HG03280 (cell line): ENCODE data around the gene BNIP5.

Source experiments
- ATAC-seq: cut with Tn5 transposase; IDR thresholded peaks from one replicate; pipeline ENCODE4 v1.9.1; 2021; ENCODE audit warnings: mild to moderate bottlenecking, moderate library complexity; ENCODE audit not compliant: unreplicated experiment

The BNIP5 gene

DNA sequence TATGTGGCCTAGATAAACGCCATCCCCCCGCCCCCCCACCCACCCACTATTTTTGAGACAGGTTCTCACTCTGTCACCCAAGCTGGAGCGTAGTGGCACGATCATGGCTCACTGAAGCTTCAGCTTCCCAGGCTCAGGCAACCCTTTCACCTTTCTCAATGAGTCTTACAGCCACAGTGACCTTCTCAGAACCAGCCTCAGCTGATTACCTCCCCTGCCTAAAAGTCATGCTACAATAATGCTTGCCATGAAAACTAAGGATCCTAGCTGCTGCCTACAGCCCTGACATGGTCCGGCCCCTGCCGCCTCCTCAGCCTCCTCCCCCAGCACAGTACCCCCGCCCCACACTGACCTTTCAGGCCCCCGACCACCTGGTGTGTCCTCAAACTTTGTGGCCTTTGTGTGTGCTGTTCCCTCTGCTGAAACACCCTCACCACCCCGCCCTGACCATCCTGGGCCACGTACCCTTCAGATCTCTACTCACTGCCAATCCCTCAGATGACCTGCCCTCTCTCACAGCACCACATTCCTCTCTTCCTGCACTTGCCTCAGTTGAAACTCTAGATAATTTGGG lies 35.5 kb downstream of the BNIP5 start:
- no peak for ATAC-seq

DNA sequence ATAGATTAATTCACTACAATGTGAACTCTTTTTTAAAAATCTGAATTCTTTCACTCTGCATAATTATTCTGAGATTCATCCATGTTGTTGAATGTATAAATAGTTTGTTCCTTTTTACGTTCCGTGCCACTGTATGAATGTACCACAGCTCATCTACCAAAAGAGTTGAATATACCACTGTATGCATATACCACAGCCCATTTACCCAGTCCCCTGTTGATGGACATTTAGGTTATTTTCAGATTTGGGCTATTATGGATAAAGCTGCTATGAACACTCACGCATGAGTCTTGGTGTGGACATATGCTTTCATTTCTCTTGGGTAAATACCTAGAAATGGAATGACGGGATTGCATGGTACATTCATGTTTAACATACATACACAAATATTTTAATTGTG lies 38.7 kb downstream of the BNIP5 start:
- no peak for ATAC-seq

DNA sequence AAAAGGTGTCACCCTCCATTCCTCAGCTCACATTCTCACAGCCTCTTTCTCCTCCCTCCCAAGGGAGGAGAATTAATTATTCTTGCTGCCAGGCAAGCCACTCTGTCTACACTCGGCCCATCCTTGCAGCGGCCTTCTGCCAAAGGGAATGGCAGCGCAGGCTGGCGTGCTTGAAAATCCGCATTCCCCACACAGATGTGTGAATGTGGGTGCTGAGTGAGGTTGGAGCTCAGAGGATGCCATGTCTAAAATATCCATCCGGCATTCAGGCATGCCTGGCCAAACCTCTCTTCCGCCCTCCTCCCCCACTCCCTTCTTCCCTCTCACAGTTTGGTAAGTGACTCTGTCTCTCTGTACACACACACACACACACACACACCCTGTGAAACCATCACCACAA lies 39.2 kb downstream of the BNIP5 start:
- no peak for ATAC-seq

DNA sequence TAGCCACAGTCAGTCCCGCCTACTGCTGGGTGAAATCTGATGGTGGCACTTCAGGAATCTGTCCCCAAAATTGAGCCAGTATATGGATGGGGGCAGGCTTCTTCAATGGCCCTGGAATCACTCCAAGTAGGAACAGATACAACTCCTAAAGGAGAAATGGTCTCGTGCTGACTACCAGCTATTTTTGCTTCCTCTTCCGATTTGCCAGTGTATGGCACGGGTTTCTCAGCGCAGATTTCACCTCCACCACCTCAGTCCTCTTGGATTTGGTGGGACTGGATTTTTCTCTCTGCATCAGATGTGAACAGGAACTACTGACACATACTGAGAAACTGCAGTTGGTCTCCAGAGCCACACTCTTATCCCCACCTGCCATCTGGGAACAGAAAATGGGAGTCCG lies 39.6 kb downstream of the BNIP5 start:
- no peak for ATAC-seq

DNA sequence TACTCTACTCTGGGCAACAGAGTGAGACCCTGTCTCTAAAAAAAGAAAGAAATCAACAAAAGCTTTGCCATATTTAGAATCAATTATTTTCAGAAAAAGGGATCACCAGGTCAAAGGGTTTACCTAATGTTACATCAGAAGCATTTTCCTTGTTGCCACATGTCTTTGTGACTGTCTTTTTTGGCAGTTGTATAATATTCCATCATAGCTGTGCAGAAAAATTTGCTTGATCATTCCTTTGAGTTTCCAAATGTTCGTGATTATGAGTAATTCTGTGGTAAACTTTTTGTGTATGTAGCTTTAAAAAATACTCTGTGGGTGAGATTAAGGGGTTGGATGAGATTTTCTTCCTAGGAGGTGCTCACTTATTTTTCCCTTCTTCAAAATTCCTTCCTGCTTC lies 40.4 kb downstream of the BNIP5 start:
- no peak for ATAC-seq

DNA sequence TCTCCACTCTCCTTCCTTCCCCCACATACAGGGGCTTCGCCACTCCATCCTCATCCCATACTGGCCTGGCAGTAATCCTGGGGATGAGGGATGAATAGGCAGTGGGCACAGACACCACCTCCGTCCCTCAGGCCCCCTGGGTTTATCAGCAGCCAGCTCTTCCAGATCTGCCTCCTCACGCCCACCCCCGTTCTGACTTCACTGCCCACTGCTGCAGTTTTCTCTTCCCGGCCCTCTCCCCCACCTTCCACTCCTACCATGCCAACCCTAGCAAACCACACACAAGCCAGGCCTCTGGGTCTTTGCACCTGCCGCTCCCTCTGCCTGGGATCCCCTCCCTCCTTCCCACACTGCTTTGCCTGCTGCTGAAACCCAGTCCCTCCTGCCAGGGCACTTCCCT lies 44.5 kb downstream of the BNIP5 start:
- no peak for ATAC-seq

DNA sequence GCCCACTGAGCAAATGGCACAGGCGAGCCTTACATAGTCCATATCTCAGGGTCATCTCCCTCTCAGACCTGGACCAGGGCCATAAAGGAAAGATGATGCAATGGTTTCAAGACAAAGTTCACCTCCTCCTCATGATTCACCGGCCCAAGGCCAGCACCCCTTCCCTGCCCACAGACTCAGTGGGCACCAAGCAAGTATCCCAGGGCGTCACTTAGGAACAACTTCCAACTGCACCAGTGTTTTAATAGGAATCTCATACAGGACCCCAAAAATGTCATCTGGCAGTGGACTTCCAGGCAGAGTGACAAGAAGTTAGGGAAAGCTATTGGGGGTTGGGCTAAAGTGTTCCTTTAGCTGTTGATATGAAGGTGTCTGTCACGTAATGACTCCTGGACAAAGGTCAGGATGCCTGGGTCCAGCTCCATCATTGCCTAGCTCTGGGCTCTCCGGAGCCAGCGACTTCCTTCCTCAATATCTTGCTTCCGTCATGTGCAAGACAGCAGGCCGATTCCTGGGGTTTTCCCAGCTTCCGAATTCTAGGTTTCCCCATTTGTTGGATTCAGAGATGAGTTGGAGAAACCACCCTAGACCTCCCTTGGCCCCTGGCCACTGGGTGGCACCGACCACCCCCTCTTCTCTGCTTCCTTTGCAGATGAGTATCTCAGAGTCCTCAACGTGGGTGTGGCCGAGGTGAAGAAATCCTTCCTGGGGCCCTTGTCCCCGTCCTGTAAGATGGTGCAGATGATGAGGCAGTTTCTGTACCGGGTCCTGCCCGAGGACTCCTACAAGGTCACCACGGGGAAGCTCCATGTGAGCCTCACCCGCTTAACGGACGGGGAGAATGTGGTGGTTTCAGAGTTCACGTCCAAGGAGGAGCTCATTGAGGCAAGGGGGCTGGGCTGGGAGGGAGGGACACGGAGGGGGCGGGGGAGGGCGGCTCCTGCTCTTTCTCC lies 45.7 kb downstream of the BNIP5 start:
- no peak for ATAC-seq

DNA sequence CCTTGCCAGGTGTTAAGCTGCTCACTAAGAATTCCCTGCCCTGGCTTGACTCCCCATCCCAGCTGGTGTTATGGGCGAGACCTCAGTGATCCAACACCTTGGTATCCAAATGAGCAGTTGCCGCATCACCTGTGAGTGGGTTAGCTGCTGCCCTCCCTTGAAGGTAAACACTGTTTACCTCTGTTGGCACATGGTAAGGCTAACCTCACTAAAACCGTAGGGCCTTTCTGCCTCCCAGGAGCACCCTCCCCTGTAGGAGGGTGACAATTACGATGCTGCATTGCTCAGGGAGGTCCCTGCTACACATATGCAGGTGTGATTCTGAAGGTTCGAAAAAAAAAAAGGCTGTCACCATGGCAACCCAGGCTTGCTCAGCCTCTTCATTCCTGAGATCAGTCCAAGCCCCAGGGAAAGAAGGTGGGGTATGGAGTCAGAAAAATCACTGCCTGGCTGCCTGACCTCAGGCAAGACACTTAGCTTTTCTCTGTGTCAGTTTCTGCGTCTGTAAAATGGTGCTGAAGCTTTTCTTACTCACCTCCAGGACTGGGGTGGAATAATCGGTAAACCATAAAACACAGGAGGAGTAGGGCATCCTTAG lies 47.3 kb downstream of the BNIP5 start:
- ATAC-seq: no peak

DNA sequence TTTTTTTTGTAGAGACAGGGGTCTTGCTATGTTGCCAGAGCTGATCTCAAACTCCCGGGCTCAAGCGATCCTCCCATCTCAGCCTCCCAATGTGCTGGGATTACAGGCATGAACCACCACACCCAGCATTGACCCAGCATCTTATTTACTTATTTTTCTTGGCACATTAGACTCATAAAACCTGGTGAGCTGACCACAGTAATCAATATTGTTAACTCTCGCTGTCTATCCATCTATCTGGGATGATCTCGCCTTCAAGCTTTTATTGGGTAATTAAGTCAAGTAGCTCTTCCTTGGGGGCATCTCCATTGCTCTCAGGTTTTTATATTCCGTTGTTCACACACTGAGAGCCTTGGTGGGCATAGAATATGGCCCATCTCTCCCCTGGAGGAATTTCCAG lies 49.8 kb downstream of the BNIP5 start:
- no peak for ATAC-seq

DNA sequence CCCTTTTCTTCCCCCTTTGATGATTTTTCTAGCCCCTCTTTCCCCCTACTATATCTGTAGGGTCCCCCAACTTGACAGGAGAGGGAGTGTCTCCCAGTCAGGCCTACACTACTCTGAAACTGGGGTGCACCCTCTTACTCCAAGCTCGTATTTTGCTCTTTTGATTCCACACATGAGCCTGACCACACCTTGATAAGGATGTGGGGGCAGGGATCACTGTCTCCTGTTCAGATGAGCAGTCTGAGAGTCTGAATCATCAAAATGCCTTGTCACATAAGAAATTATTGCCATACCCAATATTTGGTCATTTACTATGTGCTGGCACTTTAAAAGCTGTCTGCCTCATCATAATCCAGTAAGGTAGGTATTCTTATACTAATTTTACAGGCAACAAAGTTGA lies 50.9 kb downstream of the BNIP5 start:
- no peak for ATAC-seq

DNA sequence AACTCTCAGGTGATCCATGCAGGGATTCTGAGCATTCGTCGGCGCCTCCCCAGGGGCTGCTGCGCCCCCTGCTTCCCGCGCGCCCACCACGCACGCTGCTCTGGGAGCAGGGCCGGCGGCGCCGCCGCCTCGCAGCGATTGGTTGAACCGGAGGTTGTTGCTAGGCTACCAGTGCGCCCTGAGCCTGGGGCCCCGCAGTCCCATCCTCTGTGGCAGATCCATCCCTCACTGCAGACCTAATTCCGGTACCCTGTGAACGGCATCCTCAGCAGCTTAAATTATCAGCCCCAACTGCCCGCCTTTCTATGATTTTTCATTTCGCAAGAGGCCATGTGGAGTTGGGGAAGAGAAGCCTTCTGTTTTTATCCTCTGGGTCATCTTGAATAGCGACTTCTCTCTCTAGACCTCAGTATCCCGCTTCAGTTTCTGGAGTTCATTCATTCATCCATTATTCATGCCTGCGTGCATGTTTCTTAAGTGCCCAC lies 51.5 kb downstream of the BNIP5 start:
- ATAC-seq: no peak

DNA sequence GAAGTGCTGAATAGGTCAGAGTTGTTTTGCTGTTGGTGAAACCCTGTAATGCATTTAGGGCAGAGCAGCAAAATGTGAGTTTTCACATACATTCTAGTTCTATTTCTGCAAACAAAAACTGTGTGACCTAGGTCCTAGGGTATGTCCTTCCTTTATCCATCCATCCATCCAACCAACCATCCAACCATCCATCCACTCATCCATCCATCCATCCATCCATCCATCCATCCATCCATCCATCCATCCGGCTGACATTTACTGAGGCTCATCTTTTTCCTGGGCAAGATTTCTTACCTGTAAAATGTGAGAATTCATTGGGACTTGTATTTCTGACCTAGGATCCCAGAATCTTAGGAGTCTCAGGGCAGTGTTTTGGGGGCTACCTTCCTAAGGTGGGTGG lies 52.3 kb downstream of the BNIP5 start:
- no peak for ATAC-seq

DNA sequence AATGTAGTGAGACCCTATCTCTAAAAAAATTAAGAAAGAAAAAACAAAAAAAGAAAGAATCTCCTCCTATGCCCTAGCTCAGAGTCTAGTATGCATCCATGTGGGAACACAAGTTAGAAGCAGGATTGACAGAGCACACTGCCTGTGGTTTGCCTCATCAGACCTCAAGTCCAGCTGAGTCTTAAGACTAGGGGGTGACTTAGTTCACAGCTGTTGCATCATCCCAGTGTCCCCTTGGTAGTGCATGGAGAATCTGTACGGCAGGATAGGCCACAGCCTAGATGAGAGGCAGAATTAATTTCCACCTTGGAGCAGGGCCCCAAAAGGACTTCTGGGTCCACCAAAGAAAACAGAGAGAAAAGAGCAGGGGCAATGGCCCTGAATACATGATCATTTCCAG lies 53.1 kb downstream of the BNIP5 start:
- ATAC-seq: no peak

DNA sequence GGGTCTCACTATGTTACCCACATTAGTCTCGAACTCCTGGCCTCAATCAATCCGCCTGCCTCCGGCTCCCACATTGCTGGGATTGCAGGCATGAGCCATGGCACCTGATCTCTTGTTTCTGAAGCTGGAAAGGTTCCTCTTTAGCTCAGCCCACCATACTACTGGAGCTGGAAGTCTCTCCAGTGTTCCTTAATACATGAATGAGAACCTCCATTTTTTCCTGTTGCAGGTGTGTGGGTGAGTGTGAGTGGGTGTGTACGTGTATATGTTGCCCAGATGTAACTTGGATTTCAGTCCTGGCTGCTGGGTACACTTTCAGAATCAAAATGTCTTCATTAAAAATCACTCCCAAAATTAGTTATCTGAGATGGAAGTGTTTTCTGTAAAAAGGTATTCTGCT lies 55.7 kb downstream of the BNIP5 start:
- ATAC-seq: no peak

DNA sequence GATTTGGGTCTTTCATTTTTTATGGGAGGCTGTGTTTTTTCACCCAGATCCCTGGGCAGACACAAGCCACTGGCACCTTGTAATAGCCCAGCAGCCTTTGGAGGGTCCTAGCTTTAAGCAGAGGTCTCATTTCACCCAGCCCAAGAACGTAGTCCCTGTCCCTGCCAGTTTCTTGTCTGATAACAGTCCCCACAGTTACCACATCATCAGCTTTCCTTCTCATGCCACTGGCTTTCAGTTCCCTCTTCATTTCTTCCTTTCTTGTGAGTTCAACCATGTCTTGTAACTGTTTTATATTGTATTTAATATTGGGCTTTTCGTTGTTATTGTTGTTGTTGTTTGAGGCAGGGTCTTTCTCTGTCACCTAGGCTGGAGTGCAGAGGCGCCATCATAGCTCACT lies 56.2 kb downstream of the BNIP5 start:
- no peak for ATAC-seq

DNA sequence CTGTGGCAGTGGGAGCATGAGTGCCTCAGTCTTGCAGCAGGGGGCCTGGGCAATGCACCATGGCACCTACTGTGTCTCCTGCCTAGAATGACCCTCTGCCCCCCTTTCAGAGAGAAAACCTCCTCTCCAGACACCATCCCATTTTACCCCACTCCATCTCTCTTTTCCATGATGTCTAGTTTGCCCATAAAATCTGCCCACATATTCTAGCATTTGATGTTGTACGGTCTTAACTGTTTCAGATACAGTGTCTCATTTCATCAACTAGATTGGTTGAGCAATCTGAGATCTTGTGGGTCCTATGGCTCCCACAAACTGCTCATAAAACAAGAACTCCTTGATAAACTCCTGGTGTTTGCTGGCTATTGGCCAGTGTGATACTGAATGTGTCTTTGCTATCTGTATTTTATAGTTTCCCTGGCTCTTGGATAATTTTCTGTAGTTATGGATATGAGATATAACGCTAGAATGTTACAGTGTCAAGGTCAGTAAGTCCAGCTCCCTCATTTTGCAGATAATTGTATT lies 58.7 kb downstream of the BNIP5 start:
- no peak for ATAC-seq

DNA sequence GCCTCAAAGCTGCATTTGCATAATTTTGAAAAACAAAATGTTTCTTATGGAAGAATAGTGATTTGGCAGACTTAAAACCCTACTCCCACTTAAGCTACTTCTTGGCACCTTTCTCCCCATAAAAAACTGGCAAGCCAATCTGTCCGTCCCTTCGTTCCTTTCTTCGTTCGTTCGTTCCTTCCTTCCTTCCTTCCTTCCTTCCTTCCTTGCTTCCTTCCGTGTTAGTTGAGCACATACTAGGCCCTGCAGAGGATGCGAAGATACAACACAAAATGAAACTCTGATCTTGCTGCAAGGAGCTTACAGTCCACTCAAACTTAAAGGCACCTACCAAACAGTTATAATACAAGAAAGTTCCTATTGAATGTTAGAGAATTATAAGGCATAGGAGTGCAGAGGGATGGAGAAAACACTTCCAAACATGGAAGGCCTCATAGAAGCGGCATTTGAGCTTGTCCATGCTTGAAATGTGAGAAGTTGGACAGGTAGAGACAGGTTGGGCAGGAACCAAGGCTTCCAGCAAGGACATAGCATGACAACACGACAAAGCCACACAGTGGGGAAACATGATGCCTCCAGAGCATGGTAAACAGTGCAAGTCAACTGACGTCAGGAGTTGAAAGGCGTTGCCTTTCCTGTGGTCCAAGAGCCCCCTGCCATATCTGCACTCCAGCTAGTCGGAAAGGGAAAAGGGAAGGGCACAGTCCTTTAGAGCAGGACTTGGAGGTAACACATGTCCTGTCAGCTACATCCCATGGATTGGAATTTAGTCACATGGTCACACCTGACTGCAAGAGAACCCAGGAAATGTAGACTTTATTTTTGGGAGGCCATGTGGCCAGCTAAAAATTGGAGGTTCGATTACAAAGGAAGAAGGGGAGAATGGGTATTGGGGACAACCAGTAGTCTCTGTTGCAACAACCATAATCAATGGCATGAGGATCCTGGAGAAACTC lies 59.8 kb downstream of the BNIP5 start:
- ATAC-seq: no peak

DNA sequence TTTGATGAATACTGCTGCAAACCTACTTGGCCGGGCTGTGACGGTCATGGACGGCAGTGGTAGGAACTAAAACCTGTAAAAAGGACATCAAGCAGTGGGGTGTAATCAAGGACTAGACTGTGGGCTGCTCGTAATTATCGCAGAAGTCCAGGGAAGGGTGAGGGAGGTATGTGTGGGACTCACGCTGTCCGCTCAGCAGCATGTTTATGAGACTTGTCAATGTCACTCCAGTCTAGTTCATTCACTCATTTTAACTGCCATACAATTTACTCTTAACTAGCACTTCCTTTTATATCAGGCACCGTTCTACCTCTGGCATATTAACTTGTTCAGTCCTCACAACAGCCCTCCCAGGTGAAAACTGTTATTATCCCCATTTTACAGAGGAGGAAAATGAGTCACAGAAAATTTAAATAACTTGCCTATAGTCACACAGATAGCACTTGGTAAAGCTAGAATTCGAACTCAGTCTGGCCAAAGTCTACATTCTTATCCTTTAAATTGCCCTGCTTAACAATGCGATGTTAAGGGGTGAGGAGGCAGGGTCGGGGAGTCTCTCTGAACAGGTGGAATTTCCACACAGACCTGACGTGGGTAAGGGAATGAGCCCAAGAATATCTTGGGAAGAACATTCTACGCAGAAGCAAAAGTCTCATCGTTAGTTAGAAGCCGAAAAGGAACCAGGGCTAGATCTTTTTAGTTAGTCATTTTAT lies 62.7 kb downstream of the BNIP5 start:
- ATAC-seq: no peak

DNA sequence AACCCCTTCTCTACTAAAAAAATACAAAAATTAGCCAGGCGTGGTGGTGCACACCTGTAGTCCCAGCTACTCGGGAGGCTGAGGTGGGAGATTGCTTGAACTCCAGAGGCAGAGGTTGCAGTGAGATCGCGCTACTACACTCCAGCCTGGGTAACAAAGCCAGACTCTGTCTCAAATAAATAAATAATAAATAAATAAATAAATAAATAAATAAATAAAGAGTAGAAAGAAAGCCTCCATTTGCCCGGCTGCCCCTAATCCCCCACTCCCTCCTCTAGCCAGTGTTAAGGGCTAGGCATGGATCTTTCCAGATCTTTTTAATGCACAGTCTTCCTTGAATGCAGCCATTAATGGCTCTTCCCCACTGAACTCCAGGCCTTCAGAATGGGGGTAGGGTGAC lies 63.6 kb downstream of the BNIP5 start:
- ATAC-seq: no peak

DNA sequence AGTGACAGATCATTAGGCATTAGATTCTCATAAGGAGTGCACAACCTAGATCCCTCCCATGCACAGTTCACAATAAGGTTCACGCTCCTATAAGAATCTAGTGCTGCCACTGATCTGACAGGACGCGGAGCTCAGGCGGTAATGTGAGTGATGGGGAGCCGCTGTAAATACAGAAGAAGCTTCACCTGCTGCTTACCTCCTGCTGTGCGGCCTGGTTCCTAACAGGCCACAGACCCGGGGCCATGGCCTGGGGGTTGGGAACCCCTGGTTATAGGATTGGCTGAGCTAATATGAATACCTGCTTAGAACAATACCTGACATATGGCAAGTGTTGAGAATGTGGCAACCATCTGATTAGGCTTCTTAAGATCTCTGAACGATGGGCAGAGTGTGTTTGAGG lies 64.5 kb downstream of the BNIP5 start:
- no peak for ATAC-seq
